ENCODE data around the gene NPFFR1. TPM values are rescaled to one million over a fixed set of nuclear protein-coding genes. Genes with fewer than 3 reads are reported as not detected.

Gene NPFFR1
- total RNA-seq, 1 donor from 2014 or later, result not detected

DNA sequence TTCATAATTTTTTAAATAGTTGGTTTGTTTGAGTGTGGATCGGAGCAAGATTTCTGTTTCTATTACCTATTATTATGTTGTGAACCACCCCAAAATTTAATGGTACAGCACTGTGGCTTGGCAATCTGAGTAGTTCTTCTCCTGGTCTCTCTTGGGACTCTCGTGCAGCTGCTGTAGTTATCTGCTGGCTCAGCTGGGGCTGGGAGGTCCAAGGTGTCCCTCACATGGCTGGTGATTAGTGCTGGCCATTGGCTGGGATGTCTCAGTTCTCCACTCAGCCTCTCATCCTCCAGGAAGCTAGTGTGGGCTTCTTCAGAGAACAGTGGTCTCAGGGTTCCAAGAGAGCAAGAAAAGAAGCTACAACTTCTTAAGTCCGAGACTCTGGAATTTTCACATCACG is 15.4 kb downstream of the NPFFR1 start:
- H3K9me3 Mint-ChIP-seq, result no peaks in the 10 kb centered on the region
- DNase-seq (ENCODE audit: extremely low spot score, unreplicated experiment), result no peak
- peaks cover 34% of the 10 kb centered on the region for H3K27me3 Mint-ChIP-seq
- H3K27ac Mint-ChIP-seq, result no peak overlapping the region
- no peaks in the 10 kb centered on the region for H3K4me1 Mint-ChIP-seq (ENCODE audit: unreplicated experiment)
- no peaks in the 10 kb centered on the region for H3K36me3 Mint-ChIP-seq
- TF ChIP-seq, protein P1, sequence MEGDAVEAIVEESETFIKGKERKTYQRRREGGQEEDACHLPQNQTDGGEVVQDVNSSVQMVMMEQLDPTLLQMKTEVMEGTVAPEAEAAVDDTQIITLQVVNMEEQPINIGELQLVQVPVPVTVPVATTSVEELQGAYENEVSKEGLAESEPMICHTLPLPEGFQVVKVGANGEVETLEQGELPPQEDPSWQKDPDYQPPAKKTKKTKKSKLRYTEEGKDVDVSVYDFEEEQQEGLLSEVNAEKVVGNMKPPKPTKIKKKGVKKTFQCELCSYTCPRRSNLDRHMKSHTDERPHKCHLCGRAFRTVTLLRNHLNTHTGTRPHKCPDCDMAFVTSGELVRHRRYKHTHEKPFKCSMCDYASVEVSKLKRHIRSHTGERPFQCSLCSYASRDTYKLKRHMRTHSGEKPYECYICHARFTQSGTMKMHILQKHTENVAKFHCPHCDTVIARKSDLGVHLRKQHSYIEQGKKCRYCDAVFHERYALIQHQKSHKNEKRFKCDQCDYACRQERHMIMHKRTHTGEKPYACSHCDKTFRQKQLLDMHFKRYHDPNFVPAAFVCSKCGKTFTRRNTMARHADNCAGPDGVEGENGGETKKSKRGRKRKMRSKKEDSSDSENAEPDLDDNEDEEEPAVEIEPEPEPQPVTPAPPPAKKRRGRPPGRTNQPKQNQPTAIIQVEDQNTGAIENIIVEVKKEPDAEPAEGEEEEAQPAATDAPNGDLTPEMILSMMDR (conservative IDR thresholded peaks at IDR 0.05), result no peak
- no peak overlapping the region for H3K4me3 Mint-ChIP-seq

DNA sequence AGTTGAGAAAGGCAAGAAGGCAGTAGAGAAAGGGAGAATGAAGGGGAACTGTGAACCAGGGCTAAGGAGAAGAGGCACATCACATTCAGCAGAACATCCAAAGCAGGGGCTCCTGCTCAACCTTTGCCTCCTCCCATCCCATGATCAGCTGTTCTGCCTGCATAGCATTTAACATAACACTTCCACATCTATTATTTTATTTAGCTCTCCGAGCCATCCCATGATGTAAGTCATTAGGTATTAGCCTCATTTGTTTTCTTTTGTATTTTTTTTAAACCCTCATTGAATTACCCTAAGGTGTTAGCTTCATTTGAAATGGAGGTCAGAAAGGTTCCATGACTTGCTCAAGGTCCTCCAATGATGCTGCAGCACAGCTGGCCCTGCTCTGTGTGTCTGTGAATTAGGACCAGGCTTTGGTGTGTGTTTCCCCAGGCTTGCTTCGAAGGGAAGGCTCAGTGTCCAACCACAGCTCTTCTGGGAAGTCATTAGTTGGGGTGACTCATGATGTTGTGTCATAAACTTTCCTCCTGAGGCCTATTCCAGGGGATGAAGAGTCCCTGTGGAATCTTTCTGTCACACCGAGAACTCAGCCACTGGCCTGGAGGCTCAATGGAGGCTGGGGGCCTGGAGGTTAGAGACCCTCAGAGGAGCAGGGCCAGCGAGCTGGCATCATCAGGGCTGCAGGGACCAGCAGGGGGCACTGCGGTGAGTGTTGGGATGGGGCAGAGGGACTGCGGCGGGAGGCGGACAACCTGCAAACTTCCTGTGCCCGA is 16.5 kb downstream of the NPFFR1 start:
- Mint-ChIP-seq H3K27ac (no peak overlapping the region), H3K4me1 (ENCODE audit: unreplicated experiment) (no peaks in the 10 kb centered on the region), H3K4me3 (no peak overlapping the region), H3K36me3 (no peaks in the 10 kb centered on the region), H3K27me3 (peaks cover 29% of the 10 kb centered on the region), H3K9me3 (no peaks in the 10 kb centered on the region)
- TF ChIP-seq, protein P1 (conservative IDR thresholded peaks at IDR 0.05), result peak; percentile 42
- DNase-seq (ENCODE audit: extremely low spot score, unreplicated experiment), result no peak

DNA sequence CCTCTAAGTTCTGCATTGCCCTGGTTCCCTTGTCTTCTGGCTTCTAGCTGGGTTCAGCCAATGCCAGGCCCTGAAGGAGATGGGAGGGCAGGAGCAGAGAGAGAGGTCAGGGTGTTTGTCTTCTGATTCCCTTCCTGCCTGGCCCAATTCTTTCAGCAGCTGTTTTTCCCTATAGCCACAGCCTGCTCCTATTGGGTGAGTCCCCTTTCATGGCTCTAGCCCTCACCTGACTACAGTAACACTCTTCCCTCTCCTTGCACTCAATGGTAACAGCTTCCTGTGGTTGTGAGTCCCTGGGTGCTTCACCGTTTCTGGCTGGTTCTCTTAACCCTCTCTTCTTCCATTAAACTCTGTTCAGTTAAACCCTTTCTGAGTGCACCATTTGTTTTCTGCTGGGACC is 17.1 kb downstream of the NPFFR1 start:
- Mint-ChIP-seq H3K36me3 (no peaks in the 10 kb centered on the region), H3K27ac (no peak overlapping the region), H3K27me3 (peaks cover 28% of the 10 kb centered on the region), H3K4me1 (ENCODE audit: unreplicated experiment) (no peaks in the 10 kb centered on the region), H3K4me3 (no peak overlapping the region), H3K9me3 (no peaks in the 10 kb centered on the region)
- TF ChIP-seq, protein P1 (conservative IDR thresholded peaks at IDR 0.05), result no peak
- no peak for DNase-seq (ENCODE audit: extremely low spot score, unreplicated experiment)

GRCh38 chr10:70266056-70266455 is 17.7 kb downstream of the NPFFR1 start:
- Mint-ChIP-seq H3K9me3 (no peaks in the 10 kb centered on the region), H3K27ac (no peak overlapping the region)
- TF ChIP-seq, protein P1 (conservative IDR thresholded peaks at IDR 0.05), result no peak

DNA sequence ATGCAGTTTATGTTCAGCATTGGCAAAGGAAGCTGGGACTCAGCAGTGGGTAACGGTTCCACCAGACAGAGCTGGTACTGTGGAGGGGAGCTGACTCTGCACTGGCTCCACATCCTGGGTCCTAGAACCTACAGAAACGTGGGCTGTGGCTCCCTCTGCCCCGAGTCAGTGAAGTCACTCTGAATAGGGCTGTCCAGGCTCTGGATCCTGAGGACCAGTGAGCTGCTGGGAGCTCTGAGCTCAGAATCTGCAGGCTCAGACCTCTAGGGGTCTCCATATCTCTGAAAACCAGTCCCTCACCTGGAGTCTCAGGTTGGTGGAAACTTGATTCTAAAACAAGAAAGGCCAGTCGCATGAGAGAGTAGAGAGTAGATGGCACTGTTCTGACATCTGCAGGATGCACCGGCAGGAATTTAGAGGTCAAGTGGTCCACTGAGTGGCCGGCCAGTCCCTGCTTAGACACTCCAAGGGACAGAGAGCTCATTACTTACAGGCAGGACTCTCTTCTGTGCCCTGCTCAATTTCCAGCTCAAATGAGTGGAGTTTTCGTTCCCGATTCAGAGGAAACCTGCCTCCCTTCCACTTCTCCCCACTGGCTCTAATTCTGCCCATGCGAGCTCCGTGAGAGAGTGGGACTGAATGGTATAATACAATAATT is 18.6 kb downstream of the NPFFR1 start:
- Mint-ChIP-seq H3K4me3 (no peak overlapping the region), H3K27ac (no peak overlapping the region), H3K4me1 (ENCODE audit: unreplicated experiment) (no peaks in the 10 kb centered on the region), H3K9me3 (no peaks in the 10 kb centered on the region), H3K27me3 (peaks cover 28% of the 10 kb centered on the region), H3K36me3 (no peaks in the 10 kb centered on the region)
- no peak for DNase-seq (ENCODE audit: extremely low spot score, unreplicated experiment)
- TF ChIP-seq, protein P1 (conservative IDR thresholded peaks at IDR 0.05), result peak; percentile 38

More at GRCh38 chr10:70266056-70266455, 17.7 kb downstream of the NPFFR1 start:
- H3K36me3 Mint-ChIP-seq, result no peaks in the 10 kb centered on the region
- DNase-seq (ENCODE audit: extremely low spot score, unreplicated experiment), result no peak
- H3K27me3 Mint-ChIP-seq, result peaks cover 28% of the 10 kb centered on the region
- no peaks in the 10 kb centered on the region for H3K4me1 Mint-ChIP-seq (ENCODE audit: unreplicated experiment)
- no peak overlapping the region for H3K4me3 Mint-ChIP-seq

Data from type B pancreatic cell (in vitro differentiated cells).